ENCODE results near the gene RPTOR.

DNA sequence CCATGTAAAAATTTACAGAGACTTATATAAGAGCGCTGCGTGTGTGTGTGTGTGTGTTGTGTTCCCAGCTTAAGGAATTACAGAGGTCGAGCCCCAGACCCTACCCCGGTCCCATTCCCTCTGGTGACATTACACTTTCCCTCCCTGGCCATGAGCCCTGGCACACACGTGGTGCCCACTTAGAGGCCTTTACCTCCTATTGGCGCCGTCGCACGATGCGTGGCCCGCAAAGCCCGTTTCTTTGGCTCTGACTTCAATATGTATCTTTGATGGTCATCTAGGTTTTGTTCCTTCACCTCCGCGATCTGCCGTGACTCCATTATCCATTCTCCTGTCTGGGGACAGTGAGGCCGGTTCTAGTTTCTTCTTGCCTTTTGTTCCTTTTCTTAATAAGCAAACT, 350.1 kb downstream of the RPTOR start:
- TF ChIP-seq ZNF747 (tag by site-specific recombination; IDR thresholded peaks at IDR 0.05): no peak
- TF ChIP-seq MYNN (tag by site-specific recombination; IDR thresholded peaks at IDR 0.05; ENCODE audit: borderline replicate concordance): no peak
- TF ChIP-seq, protein P1, sequence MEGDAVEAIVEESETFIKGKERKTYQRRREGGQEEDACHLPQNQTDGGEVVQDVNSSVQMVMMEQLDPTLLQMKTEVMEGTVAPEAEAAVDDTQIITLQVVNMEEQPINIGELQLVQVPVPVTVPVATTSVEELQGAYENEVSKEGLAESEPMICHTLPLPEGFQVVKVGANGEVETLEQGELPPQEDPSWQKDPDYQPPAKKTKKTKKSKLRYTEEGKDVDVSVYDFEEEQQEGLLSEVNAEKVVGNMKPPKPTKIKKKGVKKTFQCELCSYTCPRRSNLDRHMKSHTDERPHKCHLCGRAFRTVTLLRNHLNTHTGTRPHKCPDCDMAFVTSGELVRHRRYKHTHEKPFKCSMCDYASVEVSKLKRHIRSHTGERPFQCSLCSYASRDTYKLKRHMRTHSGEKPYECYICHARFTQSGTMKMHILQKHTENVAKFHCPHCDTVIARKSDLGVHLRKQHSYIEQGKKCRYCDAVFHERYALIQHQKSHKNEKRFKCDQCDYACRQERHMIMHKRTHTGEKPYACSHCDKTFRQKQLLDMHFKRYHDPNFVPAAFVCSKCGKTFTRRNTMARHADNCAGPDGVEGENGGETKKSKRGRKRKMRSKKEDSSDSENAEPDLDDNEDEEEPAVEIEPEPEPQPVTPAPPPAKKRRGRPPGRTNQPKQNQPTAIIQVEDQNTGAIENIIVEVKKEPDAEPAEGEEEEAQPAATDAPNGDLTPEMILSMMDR (tag by site-specific recombination; IDR thresholded peaks at IDR 0.05): no peak
- TF ChIP-seq, protein P2, sequence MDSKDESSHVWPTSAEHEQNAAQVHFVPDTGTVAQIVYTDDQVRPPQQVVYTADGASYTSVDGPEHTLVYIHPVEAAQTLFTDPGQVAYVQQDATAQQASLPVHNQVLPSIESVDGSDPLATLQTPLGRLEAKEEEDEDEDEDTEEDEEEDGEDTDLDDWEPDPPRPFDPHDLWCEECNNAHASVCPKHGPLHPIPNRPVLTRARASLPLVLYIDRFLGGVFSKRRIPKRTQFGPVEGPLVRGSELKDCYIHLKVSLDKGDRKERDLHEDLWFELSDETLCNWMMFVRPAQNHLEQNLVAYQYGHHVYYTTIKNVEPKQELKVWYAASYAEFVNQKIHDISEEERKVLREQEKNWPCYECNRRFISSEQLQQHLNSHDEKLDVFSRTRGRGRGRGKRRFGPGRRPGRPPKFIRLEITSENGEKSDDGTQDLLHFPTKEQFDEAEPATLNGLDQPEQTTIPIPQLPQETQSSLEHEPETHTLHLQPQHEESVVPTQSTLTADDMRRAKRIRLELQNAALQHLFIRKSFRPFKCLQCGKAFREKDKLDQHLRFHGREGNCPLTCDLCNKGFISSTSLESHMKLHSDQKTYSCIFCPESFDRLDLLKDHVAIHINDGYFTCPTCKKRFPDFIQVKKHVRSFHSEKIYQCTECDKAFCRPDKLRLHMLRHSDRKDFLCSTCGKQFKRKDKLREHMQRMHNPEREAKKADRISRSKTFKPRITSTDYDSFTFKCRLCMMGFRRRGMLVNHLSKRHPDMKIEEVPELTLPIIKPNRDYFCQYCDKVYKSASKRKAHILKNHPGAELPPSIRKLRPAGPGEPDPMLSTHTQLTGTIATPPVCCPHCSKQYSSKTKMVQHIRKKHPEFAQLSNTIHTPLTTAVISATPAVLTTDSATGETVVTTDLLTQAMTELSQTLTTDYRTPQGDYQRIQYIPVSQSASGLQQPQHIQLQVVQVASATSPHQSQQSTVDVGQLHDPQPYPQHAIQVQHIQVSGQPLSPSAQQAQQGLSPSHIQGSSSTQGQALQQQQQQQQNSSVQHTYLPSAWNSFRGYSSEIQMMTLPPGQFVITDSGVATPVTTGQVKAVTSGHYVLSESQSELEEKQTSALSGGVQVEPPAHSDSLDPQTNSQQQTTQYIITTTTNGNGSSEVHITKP (tag by site-specific recombination; IDR thresholded peaks at IDR 0.05): no peak
- TF ChIP-seq, protein P3, sequence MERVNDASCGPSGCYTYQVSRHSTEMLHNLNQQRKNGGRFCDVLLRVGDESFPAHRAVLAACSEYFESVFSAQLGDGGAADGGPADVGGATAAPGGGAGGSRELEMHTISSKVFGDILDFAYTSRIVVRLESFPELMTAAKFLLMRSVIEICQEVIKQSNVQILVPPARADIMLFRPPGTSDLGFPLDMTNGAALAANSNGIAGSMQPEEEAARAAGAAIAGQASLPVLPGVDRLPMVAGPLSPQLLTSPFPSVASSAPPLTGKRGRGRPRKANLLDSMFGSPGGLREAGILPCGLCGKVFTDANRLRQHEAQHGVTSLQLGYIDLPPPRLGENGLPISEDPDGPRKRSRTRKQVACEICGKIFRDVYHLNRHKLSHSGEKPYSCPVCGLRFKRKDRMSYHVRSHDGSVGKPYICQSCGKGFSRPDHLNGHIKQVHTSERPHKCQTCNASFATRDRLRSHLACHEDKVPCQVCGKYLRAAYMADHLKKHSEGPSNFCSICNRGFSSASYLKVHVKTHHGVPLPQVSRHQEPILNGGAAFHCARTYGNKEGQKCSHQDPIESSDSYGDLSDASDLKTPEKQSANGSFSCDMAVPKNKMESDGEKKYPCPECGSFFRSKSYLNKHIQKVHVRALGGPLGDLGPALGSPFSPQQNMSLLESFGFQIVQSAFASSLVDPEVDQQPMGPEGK (tag by site-specific recombination; IDR thresholded peaks at IDR 0.05): no peak
- no peak for TF ChIP-seq ZNF658 (tag by site-specific recombination; IDR thresholded peaks at IDR 0.05)
- no peak for TF ChIP-seq ZNF274 (IDR thresholded peaks at IDR 0.05; ENCODE audit: low read length)
- TF ChIP-seq ZNF274 (tag by site-specific recombination; IDR thresholded peaks at IDR 0.05; ENCODE audit: borderline replicate concordance): no peak
- TF ChIP-seq, protein P4, sequence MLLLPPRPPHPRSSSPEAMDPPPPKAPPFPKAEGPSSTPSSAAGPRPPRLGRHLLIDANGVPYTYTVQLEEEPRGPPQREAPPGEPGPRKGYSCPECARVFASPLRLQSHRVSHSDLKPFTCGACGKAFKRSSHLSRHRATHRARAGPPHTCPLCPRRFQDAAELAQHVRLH (tag by site-specific recombination; IDR thresholded peaks at IDR 0.05): no peak
- TF ChIP-seq GLIS2 (tag by site-specific recombination; IDR thresholded peaks at IDR 0.05): no peak
- no peak for TF ChIP-seq RBAK (tag by site-specific recombination; IDR thresholded peaks at IDR 0.05)
- no peak for TF ChIP-seq ZNF624 (tag by site-specific recombination; IDR thresholded peaks at IDR 0.05)
- no peak for TF ChIP-seq ZNF140 (tag by site-specific recombination; IDR thresholded peaks at IDR 0.05)
